Measurements from ENCODE around the gene BET1L. TPM values are rescaled to one million over a fixed set of nuclear protein-coding genes. Genes with fewer than 3 reads are reported as not detected.

The BET1L gene
- total RNA-seq, 2 experiments from 2014 or later, result 16.2 to 47.4 TPM

DNA sequence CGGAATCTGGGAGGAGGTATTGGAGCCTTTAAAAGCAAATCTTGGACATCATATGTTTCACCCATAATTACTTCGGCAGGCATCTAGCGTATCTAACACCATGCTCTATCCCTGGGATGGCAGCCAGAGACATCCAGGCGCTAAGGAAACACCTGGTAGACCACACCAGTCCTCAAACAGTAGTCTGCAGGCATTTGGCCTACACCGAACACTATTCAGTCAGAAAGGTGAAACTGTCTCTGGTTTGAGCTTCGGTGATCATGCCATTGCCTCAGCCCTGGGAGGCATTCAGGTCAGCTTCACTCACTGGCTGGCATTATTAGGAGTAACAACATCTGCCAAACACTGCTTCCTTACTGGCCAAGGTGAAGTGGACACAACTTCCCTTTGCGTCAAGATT, 17.2 kb upstream of the BET1L start:
- Histone ChIP-seq H3K9me2 (ENCODE audit: insufficient read depth, low read length) (no peaks in the 10 kb centered on the region), H4K20me1 (ENCODE audit: insufficient read depth, low read length) (no peaks in the 10 kb centered on the region), H3K27ac (ENCODE audit: low read depth, low read length, poor library complexity, severe bottlenecking) (no peak overlapping the region), H2AFZ (ENCODE audit: low read length) (no peak overlapping the region), H3K9me3 (ENCODE audit: low read length) (no peaks in the 10 kb centered on the region), H3K79me2 (ENCODE audit: insufficient read depth, low read depth, low read length) (no peaks in the 10 kb centered on the region), H3K4me1 (ENCODE audit: insufficient read depth, low read length, poor library complexity, severe bottlenecking) (no peaks in the 10 kb centered on the region), H3K4me3 (ENCODE audit: low read depth, low read length, poor library complexity, severe bottlenecking) (no peak overlapping the region), H3K36me3 (ENCODE audit: insufficient read depth, low read length) (no peaks in the 10 kb centered on the region), H3K4me2 (ENCODE audit: low read length) (no peak overlapping the region)
- CTCF ChIA-PET (ENCODE audit: unreplicated experiment), result no interaction called here
- POLR2A ChIA-PET, result interaction anchor here (0.6 kb wide), 1 partner anchor 59 kb away, joined by 3 read pairs; no protein-coding TSS in a partner anchor
- DNase-seq (ENCODE audit: low spot score), result no peak
- intact Hi-C loops (cut with micrococcal nuclease; ENCODE audit: unreplicated experiment), result loop anchor here (1.0 kb wide), 1 partner anchor 15 kb away; no protein-coding TSS in a partner anchor
- no peak for TF ChIP-seq EZH2phosphoT487 (IDR thresholded peaks at IDR 0.05; ENCODE audit: borderline replicate concordance, low read depth, low read length)
- TF ChIP-seq, protein P1, sequence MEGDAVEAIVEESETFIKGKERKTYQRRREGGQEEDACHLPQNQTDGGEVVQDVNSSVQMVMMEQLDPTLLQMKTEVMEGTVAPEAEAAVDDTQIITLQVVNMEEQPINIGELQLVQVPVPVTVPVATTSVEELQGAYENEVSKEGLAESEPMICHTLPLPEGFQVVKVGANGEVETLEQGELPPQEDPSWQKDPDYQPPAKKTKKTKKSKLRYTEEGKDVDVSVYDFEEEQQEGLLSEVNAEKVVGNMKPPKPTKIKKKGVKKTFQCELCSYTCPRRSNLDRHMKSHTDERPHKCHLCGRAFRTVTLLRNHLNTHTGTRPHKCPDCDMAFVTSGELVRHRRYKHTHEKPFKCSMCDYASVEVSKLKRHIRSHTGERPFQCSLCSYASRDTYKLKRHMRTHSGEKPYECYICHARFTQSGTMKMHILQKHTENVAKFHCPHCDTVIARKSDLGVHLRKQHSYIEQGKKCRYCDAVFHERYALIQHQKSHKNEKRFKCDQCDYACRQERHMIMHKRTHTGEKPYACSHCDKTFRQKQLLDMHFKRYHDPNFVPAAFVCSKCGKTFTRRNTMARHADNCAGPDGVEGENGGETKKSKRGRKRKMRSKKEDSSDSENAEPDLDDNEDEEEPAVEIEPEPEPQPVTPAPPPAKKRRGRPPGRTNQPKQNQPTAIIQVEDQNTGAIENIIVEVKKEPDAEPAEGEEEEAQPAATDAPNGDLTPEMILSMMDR (conservative IDR thresholded peaks at IDR 0.05; ENCODE audit: low read length), result no peak
- no TSS peak for BruUV-seq (replicated peaks)

DNA sequence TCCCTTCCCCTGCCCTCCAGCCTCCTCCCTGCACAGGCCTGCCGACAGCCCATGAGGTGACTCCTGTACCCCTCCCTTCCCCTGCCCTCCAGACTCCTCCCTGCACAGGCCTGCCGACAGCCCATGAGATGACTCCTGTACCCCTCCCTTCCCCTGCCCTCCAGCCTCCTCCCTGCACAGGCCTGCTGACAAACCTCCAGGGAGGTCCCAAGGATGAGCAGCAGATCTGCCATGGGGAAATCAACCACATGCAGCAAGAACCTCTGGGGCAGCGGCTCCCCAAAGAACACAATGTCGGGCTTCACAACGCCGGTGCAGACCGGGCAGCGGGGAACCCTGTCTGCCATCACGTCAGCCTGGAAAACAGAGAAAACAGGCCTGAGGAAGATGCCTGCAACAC, 16.7 kb upstream of the BET1L start:
- Histone ChIP-seq H3K9me2 (ENCODE audit: insufficient read depth, low read length) (no peaks in the 10 kb centered on the region), H3K4me2 (ENCODE audit: low read length) (no peak overlapping the region), H2AFZ (ENCODE audit: low read length) (no peak overlapping the region), H3K27ac (ENCODE audit: low read depth, low read length, poor library complexity, severe bottlenecking) (no peak overlapping the region), H3K36me3 (ENCODE audit: insufficient read depth, low read length) (no peaks in the 10 kb centered on the region), H4K20me1 (ENCODE audit: insufficient read depth, low read length) (no peaks in the 10 kb centered on the region), H3K4me1 (ENCODE audit: insufficient read depth, low read length, poor library complexity, severe bottlenecking) (no peaks in the 10 kb centered on the region), H3K9me3 (ENCODE audit: low read length) (no peaks in the 10 kb centered on the region), H3K4me3 (ENCODE audit: low read depth, low read length, poor library complexity, severe bottlenecking) (no peak overlapping the region), H3K79me2 (ENCODE audit: insufficient read depth, low read depth, low read length) (no peaks in the 10 kb centered on the region)
- POLR2A ChIA-PET, result no interaction called here
- no TSS peak for BruUV-seq (replicated peaks)
- no peak for TF ChIP-seq EZH2phosphoT487 (IDR thresholded peaks at IDR 0.05; ENCODE audit: borderline replicate concordance, low read depth, low read length)
- TF ChIP-seq, protein P1 (conservative IDR thresholded peaks at IDR 0.05; ENCODE audit: low read length), result no peak
- no peak for DNase-seq (ENCODE audit: low spot score)
- intact Hi-C loops (cut with micrococcal nuclease; ENCODE audit: unreplicated experiment), result loop anchor here (1.0 kb wide), 1 partner anchor 15 kb away; no protein-coding TSS in a partner anchor
- CTCF ChIA-PET (ENCODE audit: unreplicated experiment), result no interaction called here

DNA sequence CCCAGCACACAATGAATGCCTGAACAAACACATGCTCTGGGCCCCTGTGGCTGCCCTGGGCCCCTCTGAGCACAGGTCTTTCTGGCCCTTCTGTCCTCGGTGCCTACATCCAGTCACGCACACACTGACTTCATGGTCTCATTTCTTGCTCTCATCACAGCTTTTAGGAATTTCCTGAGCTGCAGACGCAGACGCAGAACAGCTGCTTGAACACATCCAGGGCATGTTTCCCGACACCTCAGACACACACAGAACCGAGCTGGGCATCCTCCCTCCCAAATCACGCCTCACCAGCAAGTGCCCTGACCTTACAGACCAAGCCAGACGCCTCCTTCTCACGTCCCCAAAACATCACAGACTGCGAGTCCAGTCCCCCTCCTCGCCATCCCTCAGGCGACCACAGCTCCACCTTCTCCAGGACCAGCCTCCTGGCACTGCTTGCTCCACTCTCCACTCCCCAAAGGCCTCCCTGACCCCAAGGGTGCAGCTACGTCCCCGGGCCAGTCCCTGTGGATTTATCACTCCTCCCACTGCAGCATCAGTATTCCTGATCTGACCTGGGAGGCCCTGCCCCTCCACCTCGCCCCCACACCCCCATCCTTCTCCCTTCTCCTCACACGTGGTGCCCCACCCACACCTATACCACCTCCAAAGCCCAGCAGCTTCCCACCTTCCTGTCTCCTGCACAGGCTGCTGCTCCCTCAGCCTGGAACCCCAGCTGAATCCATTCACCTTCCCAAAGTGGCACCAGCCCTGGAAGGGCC, 16.0 kb upstream of the BET1L start:
- Histone ChIP-seq H3K4me1 (ENCODE audit: insufficient read depth, low read length, poor library complexity, severe bottlenecking) (no peaks in the 10 kb centered on the region), H2AFZ (ENCODE audit: low read length) (no peak overlapping the region), H3K4me2 (ENCODE audit: low read length) (no peak overlapping the region), H4K20me1 (ENCODE audit: insufficient read depth, low read length) (no peaks in the 10 kb centered on the region), H3K27ac (ENCODE audit: low read depth, low read length, poor library complexity, severe bottlenecking) (no peak overlapping the region), H3K79me2 (ENCODE audit: insufficient read depth, low read depth, low read length) (no peaks in the 10 kb centered on the region), H3K9me3 (ENCODE audit: low read length) (no peaks in the 10 kb centered on the region), H3K36me3 (ENCODE audit: insufficient read depth, low read length) (no peaks in the 10 kb centered on the region), H3K9me2 (ENCODE audit: insufficient read depth, low read length) (no peaks in the 10 kb centered on the region), H3K4me3 (ENCODE audit: low read depth, low read length, poor library complexity, severe bottlenecking) (no peak overlapping the region)
- ChIA-PET POLR2A (no interaction called here), CTCF (ENCODE audit: unreplicated experiment) (no interaction called here)
- intact Hi-C loops (cut with micrococcal nuclease; ENCODE audit: unreplicated experiment), result no loop called here
- no TSS peak for BruUV-seq (replicated peaks)
- no peak for DNase-seq (ENCODE audit: low spot score)
- TF ChIP-seq, protein P1 (conservative IDR thresholded peaks at IDR 0.05; ENCODE audit: low read length), result no peak
- no peak for TF ChIP-seq EZH2phosphoT487 (IDR thresholded peaks at IDR 0.05; ENCODE audit: borderline replicate concordance, low read depth, low read length)

Data from OCI-LY7 (cell line).